GM19035 (cell line): ENCODE results near the gene ADAM12.
A peak's percentile ranks its signal among the peaks of the same experiment; 100 is the strongest.

Source experiments
- ATAC-seq: cut with Tn5 transposase; IDR thresholded peaks from one replicate; pipeline ENCODE4 v1.9.1; 2021; ENCODE audit not compliant: unreplicated experiment

ADAM12 gene

DNA sequence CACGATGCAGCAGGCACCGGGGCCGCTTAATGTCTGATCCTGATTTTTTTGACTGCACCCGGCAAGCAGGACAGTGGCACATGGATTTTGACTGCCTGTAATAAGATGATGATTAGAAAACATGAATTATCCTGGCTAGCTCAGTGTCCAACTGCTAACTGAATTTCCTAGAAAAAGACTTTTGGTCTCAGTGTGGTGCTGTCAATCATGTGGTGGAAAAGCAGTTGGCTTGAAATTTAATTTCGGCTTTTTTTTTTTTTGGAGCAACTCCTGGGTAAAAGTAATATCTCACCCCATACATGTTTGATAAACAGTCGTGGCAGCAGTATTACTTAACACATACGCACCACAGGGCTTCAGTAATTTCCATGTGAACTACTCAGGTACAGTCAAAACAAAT lies 264.2 kb downstream of the ADAM12 start:
- ATAC-seq: no peak

DNA sequence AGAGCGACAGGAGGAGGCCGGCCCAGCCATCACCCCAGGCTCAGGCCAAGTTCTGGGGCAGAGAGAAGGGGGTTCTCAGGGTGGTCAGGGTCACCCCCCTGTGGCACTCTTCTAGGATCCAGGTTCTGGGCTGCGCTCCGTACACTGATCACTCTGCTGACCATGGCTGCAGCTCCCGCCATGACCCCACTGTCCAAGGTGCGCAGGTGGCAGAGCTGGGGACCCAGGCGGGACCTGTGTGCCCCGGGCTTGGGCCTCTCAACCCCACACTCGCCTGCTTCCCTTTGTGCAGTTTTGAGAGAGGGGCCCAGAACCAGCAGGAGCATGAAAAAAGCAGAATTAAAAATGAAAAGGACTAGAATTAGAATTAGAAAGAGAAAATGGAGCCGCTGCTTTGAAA lies 264.8 kb downstream of the ADAM12 start:
- no peak for ATAC-seq

DNA sequence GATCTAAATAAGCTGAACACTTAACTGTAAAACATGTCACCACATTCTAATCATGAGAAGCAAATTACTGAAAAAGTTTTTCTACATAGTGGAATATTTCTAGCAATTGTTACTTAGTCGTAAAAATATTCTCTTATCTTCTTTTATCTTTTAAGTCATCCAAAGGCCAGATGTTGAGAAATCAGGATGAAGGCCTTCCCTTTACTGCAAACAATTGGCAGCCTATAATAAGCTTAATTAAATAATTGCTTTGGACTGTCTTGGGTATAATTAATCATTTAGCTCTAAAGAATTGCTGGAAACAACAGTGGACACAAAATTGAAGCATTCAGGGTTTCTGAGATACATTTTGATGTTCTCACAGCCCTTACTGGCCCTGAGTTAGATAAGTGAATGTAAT lies 265.4 kb downstream of the ADAM12 start:
- ATAC-seq: no peak

DNA sequence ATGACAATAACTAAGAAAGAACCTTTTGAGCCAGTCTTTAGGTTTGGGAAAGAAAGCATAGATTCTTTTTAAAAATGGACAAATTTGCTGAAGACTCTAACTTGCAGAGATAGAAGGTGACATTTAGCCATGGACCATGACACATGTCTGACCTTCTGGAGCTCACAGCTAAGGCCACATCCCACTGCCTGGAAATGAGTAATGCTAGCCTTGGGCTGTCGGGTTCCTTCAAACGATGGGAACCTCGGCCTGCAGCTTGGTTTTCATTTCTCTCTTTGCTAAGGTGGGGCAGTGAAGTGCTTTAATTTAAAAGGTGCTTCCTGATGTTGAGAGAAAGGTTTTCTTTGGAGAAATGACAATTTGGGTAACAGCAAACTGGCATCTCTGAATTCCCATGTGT lies 268.7 kb downstream of the ADAM12 start:
- no peak for ATAC-seq

DNA sequence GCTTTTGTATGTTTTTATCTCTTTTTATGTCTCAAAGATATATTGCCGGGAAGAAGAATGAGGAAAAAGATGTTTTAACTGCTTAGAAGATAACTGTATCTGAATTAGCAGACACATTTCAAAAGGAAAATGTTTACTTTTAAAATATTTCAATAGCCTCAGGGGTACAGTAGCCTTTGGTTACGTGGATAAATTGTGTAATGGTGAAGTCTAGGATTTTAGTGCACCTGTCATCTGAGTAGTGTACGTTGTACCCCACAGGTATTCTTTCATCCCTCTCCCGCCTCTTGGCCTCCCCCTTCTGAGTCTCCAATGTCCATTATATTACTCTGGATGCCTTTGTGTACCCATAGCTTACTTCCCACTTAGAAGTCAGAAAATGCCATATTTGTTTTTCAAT lies 269.8 kb downstream of the ADAM12 start:
- ATAC-seq: no peak

DNA sequence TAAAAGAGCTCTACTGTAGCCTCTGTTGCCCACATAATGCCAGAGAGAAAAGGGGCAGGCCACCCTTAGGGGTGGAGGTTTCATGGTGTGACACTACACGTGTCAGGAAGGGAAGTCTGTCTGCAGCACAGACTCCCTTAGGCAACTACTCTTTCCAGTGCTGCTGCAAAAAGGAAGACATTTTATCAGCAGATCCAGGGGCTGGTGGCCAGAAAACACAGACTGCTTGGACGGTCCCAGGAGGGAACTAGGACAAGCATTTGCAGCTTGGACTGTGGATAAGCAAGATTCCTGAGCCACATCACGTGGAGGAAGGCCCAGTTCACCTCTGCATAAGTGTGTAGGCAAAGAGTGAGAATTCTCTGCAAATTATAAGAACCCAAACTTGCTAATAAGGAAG lies 271.1 kb downstream of the ADAM12 start:
- ATAC-seq: no peak

DNA sequence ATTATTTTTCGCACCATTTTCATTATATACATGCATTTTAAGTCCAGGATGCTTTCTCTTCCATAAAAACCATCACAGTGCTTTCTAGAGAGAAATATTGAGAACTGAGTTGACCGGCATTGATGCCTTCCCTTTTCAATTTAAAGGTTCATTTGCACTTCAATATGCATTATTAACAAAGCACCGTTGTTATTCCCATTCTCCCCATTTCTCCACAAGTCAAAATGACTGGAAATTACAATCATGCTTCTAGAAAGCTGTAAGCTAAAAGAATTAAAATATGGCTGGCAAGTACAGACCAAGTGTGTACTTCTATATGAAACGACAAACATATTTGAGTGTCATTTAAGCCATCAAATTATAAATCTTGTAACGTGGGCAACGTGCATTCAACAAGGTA lies 272.4 kb downstream of the ADAM12 start:
- ATAC-seq: no peak

DNA sequence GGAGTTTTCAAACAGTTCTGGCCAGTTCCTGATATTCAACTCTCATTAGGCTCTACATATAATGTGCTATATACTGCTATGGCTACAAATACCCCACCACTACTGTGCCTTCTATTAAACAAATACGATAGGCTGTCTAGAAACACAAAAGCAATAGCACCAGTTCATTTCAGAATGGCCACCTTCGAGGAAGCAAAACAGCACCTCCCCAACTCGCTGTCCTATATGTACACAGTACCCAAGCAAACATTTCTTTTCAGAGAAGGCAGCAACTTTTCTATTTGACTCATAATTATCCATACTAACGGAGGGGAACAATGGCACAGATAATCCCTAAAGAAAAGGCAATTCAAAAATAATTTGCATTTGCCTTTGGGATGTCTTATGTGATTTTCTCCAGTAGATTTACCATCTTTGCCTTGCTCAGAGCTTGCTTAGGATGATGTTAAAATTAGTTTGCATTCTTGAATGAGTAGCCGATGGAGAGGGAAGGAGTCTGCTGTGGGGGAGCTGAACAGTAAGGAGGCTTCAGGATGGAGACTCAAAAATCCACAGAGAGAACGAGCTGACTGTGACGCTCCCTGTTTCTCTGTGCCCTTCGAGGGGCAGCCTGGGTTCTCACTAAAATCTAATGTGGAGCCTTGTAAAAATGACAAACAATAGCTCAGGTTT lies 273.3 kb downstream of the ADAM12 start:
- no peak for ATAC-seq

DNA sequence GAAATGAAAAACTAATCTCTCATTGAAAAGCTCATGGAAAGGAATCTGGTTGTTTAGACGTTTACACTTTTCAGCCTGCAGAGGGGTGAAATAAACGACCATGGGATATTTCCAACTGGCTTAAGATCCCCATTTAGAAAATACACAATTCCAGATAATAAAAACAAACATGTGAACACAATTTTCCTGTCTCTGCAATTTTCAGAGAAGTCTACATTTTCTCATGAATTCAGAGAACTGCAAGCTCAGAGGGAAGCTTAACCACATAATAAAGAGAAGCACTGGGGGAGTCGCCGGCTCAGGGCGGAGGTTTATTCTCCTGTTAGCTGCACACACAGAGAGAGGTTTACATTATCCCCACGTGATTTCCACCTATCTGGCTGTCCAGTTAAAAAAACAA lies 276.8 kb downstream of the ADAM12 start:
- no peak for ATAC-seq

DNA sequence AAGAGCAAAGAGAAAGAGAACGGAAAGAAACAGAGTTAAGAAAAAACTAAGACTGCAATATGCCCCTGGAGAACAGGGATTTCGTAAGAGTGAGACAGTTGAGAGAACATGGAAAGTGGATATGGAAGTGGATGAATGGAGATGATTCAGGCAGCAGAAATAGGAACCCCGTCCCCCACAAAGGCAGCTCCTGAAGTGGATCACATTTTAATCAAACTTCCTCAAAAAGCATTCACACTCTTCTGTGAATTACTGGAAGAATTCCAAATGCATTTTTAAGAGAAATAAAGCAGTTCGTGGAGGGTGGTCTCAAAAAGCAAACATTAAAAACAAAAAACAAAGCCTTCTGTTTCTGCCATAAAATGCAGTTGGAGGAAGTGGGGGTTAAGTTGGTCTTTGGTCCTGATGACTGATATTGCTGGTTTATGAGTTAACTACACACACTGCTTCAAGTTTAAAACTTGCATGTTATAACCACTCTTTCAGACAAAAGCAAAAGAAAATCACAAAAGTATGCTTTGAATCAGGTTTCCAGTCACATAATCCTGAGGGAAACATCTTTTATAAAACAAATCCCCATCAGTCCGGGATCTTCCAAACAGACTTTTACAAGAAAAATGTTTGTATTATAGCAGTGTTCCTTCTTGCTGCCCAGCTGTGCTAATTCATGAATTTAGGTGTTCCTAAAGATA lies 277.6 kb downstream of the ADAM12 start:
- ATAC-seq: no peak

DNA sequence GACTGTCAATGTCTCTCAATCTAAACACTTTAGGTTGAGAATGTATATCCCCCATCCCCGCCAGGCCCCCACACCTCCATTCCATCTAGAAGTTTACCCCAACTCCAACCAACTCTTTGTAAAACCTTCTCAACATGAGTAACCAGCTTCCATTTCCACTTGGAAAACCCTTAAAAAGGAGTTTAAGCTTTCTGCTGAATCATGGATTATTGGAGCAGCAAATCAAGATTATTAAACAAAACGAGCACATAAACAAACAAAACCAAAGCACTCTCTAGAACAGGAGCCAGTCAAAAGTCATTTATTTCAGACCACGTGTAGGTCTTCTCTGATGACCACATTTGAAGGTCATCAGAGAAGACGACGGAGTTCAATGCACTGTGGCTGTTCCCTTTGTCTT lies 278.4 kb downstream of the ADAM12 start:
- ATAC-seq: no peak

DNA sequence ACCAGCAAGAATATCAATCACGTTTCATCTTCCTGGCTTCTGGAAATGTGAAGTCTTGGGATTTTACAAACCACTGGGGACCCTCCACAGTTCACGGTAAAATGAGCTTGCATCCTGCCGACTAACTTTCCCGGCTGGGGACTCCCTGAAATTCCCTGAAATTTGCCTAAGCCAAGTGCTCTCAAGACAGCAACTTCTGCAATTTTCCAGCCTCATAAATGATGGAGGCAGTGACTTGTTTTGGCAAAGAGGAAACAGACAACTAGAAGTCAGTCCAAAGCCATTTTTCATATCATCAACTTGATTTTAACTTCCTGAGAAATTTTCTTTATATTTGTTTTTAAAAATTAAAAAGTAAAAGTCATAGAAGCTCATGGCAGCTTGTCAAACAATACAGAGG lies 279.6 kb downstream of the ADAM12 start:
- no peak for ATAC-seq

DNA sequence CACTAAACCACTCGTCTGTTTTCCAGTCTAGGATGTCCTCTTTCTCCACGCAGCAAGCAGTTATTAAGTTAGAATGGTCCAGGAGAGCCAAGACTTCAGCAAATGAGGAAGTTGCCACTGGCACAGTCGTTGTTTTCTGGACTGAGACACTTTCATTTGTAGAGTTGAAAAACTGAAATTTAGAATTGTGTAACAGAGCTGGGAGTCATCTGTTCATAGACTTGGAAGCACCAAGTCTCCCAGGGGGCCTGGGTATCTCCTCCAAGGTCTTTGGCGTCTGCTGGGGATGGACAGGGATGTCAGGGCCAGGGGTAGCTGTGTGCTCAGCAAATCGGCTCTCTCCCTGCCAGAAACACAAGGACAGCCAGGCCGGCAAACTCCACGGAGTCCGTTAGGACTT lies 283.5 kb downstream of the ADAM12 start:
- ATAC-seq: no peak

DNA sequence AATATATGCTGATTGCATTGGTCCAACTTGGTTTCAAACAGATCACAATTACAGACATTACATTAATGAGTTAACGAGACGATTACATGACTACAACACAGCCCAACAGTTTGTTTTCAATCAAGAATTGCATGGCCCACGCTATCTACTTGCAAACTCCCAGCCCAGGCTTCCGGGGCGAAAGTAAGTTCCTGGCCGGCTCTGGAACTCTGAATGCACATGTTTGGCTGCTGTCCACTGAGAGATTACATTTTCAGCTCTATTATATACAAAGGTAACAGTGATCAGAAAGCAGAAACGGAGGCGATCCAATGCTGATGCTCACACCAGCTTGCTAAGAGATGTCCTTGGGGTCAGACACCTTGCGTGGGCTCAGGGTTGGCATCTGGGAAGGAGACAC lies 285.6 kb downstream of the ADAM12 start:
- ATAC-seq: no peak

DNA sequence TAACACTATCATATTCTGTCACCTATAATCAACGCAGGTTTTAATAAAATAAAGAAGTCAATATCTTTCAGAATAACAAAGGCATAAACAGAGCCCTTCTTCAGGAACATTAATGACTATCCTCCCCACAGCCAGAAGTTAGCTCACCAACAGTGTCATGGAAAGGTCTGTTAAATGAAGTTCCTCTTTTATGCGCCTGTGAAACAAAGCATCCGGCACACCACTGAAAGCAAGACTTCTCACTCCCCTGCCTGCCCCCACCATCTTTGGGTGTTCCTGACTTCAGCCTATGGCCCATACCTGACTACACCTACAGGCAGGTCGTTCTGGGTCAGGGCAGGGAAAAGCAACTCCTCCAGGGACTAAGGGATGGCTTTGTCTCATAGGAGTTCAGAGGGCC lies 286.5 kb downstream of the ADAM12 start:
- peak; percentile 81 for ATAC-seq

DNA sequence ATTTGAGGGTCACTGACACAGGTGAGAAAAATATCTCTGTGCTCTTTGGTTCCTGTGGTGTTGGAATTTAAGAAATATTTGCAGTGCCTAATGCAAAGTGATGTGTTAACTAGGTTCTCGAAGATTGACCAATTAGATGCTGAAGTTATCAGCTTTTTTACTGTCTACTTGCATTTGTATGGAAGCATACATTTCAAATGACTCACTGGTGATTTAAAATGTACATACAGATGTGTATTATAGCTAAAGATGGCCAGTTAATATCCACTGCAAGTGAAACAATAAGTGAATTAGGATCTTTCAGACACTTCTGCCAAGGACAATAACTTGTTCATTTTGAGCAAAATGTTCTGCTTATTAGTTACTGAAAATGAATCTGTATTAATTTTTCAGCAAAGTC lies 287.0 kb downstream of the ADAM12 start:
- ATAC-seq: no peak

DNA sequence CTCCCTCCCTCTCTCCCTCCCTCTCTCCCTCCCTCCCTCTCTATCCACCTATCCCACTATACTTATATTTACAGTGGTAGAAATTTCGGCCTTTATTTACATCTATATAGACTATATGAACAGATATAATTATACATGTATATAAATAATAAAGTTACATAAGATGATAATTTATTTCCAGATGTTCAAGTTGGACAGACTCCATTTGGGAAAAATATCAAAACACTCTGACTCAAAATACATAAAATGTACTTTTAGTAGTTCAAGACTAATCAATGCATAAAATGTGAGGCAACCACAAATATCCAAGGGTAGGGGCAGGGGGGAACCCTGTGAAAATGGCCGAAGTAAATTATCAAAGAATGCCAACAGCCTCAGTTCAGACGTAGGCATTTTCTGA lies 288.9 kb downstream of the ADAM12 start:
- ATAC-seq: no peak

DNA sequence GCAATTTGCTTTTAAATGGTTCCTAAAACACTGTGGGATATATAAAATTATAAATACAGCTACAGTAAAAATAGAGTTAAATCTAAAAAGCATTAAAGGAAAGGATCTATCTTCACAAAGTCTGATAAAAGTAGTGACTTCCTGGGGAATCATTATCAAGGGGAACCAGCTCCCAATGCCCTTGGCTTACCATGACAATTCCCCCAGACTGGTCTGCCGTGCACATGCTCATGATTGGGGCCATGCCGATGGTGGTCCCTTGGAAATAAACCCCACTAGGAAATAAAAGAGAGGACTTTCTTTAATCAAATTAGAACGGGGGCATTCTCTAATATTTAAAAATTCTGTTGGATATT lies 290.1 kb downstream of the ADAM12 start:
- no peak for ATAC-seq

DNA sequence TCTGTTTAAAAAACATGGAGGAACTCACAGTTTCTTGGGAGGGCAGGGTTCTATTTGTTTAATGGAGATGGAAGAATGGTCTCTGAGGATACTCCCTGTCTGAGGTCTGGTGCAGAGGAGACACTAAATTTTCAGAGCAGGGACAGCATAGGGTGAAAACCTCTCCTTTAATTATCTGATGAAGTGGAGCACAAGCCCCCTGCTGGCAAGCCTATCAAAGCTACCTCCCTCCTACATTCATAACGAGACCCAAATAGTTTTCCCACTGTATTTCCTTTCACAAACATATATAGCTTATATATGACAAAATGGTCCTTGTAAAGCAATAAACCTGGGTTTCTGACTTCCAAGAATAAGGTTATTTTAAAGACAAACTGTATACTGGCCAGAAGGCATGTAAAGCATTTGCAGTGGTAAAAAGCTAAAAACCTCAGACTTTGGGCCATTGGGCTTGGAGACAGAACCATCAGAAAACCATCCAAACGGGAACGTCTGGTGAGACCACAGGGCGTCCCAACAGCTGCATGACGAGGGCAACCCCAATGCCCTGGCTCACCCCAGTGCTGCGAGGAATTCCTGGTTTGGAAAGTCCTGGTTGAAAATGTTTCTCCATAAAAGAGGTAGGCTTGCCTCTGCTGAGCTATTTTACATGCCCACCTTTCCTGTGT lies 290.6 kb downstream of the ADAM12 start:
- no peak for ATAC-seq

DNA sequence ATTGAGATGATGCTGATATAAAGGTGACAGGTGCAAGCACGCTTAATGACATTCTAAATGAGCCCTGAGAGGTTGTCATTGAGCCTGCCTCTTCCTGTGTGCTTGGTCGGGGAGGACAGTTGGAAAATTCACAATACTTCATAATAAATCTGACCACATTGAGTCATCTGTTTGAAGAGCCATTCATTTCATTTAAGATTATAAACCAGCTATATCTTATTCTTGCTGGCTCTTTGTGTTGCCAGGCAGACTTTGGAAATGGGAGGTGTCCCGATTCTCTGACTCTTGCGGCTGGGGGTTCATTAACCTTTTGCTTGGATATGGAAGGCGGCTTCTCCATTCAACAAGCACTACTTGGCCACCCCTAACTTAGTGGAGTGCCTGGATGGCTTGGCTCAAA lies 293.7 kb downstream of the ADAM12 start:
- ATAC-seq: no peak

DNA sequence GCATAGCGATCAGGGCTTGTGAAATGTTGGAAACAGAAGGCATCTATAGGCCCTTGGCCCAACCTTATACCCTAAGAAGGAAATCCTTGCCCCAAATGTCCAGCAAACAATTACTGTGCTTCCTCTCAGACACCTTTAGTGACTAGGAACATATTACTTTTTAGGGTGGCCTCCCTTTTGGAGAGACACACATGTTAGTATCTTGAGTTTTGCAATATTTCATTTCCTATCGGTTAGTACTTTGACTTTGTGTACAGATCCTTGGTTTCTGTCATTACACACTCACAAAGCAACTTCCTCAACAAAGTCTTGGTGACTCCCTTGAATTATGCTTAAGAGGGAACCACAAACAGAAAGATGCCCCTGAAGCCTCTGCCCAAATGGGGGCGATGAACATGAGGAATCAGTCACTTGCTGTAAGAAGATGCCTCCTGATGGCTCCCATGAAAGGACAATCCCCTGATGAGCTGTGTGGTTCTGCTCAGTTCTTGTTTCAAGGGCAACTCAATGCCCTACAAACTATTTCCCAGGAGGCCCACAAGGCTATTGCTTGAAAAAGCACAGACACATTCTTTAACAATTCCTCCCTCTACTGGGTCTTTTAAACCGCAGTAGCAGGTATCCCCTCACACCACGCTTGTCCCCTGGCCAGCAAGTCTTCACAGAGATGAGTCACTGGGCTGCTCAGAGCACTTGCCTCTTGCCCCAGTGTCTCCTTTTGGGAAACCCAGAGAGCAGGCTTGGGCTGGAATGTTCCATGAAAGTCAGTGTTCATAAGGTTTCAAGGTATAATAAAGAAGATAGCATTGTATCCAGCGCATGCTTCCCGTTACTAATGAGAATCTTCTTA lies 295.7 kb downstream of the ADAM12 start:
- ATAC-seq: no peak
